IMR-90 (cell line): ENCODE measurements around the gene FAM76B. TPM values are rescaled to one million over a fixed set of nuclear protein-coding genes. Genes with fewer than 3 reads are reported as not detected.

Source experiments
- ATAC-seq: fragments of 200-7000 bp; cut with Tn5 transposase; 2 replicates; pipeline ENCODE4 v1.9.1; 2020; ENCODE audit warnings: low read depth, mild to moderate bottlenecking, moderate library complexity
- BruUV-seq: library from RNA; stranded (reverse); fragments of 400-500 nt; replicated peaks from 2 replicates; lab custom pipeline; 2021; lab: Mats Ljungman, UMichigan
- CTCF ChIA-PET: fragments of 300-600 bp; formaldehyde crosslinking; extraction: SDS; loops from one replicate; lab custom pipeline; 2021; ENCODE audit warnings: antibody characterized with exemption; lab: Yijun Ruan, JAX
- POLR2A ChIA-PET: fragments of 300-600 bp; sonication (Branson Sonifier 250); formaldehyde crosslinking; loops from one replicate; lab custom pipeline; 2022; ENCODE audit warnings: antibody characterized with exemption; ENCODE audit not compliant: unreplicated experiment; lab: Charles Lee
- DNase-seq: peaks from one replicate; pipeline ENCODE4 v3.0.0; 2013
- H2AFZ ChIP-seq: replicated peaks from 2 replicates; pipeline ENCODE3; 2013; ENCODE audit warnings: low read length, mild to moderate bottlenecking; ENCODE audit not compliant: poor library complexity
- H2AK5ac ChIP-seq: 2 replicates; pipeline ENCODE4 v1.6.1; 2013; ENCODE audit warnings: low read depth, low read length, inconsistent platforms
- H2AK9ac ChIP-seq: replicated peaks from 2 replicates; pipeline ENCODE3; 2013; ENCODE audit warnings: mild to moderate bottlenecking, low read depth, low read length, moderate library complexity; ENCODE audit not compliant: poor library complexity
- H2BK120ac ChIP-seq: 2 replicates; pipeline ENCODE4 v1.6.1; 2013; ENCODE audit warnings: low read depth, low read length, inconsistent platforms
- H2BK15ac ChIP-seq: 3 replicates; pipeline ENCODE4 v1.6.1; 2013; ENCODE audit warnings: low read depth, low read length, inconsistent platforms
- H2BK20ac ChIP-seq: 2 replicates; pipeline ENCODE4 v1.6.1; 2013; ENCODE audit warnings: low read depth, mild to moderate bottlenecking, inconsistent platforms, low read length, moderate library complexity
- H2BK5ac ChIP-seq: 2 replicates; pipeline ENCODE4 v1.6.1; 2013; ENCODE audit warnings: mild to moderate bottlenecking, low read depth, low read length, inconsistent platforms; ENCODE audit not compliant: poor library complexity, severe bottlenecking
- H3K14ac ChIP-seq: replicated peaks from 2 replicates; pipeline ENCODE4 v1.6.1; 2013; ENCODE audit warnings: low read depth, low read length, inconsistent platforms
- H3K18ac ChIP-seq: 2 replicates; pipeline ENCODE4 v1.6.1; 2013; ENCODE audit warnings: low read depth, low read length, control low read depth
- H3K23ac ChIP-seq: 2 replicates; pipeline ENCODE4 v1.6.1; 2013; ENCODE audit warnings: low read depth, low read length, inconsistent platforms
- H3K27ac ChIP-seq: 2 replicates; pipeline ENCODE4 v1.5.1; 2013; ENCODE audit warnings: mild to moderate bottlenecking, control low read depth, low read length; ENCODE audit not compliant: insufficient read depth
- H3K27me3 ChIP-seq: 2 replicates; pipeline ENCODE4 v1.6.1; 2013; ENCODE audit warnings: low read length; ENCODE audit not compliant: control insufficient read depth, insufficient read depth
- H3K36me3 ChIP-seq: 2 replicates; pipeline ENCODE4 v1.6.1; 2013; ENCODE audit warnings: low read length, mixed read lengths; ENCODE audit not compliant: control insufficient read depth, insufficient read depth
- H3K4ac ChIP-seq: 2 replicates; pipeline ENCODE4 v1.6.1; 2013; ENCODE audit warnings: low read depth, low read length, inconsistent platforms
- H3K4me1 ChIP-seq: 2 replicates; pipeline ENCODE4 v1.6.1; 2013; ENCODE audit warnings: low read length, mixed read lengths; ENCODE audit not compliant: control insufficient read depth, insufficient read depth
- H3K4me2 ChIP-seq: 2 replicates; pipeline ENCODE4 v1.6.1; 2013; ENCODE audit warnings: low read depth, mild to moderate bottlenecking, control low read depth, low read length, moderate library complexity
- H3K4me3 ChIP-seq: 2 replicates; pipeline ENCODE4 v1.5.1; 2013; ENCODE audit warnings: low read depth, mild to moderate bottlenecking, control low read depth, low read length, moderate library complexity; ENCODE audit not compliant: insufficient read depth
- H3K56ac ChIP-seq: 2 replicates; pipeline ENCODE4 v1.6.1; 2013; ENCODE audit warnings: low read length, inconsistent platforms; ENCODE audit not compliant: insufficient read depth; ENCODE audit errors: extremely low read depth
- H3K79me1 ChIP-seq, 2 experiments: 2 replicates each; pipeline ENCODE4 v1.6.1; 2013; ENCODE audit warnings: low read length in 2 of 2, inconsistent platforms in 1 of 2, low read depth in 1 of 2
- H3K9ac ChIP-seq: 2 replicates; pipeline ENCODE4 v1.6.1; 2013; ENCODE audit warnings: low read depth, low read length, control low read depth
- H3K9me1 ChIP-seq: 2 replicates; pipeline ENCODE4 v1.6.1; 2013; ENCODE audit warnings: low read length, inconsistent platforms; ENCODE audit not compliant: insufficient read depth
- H3K9me3 ChIP-seq: 2 replicates; pipeline ENCODE4 v1.6.1; 2013; ENCODE audit warnings: low read length; ENCODE audit not compliant: control insufficient read depth, insufficient read depth
- H4K20me1 ChIP-seq: 2 replicates; pipeline ENCODE4 v1.6.1; 2013; ENCODE audit warnings: low read length, inconsistent platforms; ENCODE audit not compliant: insufficient read depth
- H4K5ac ChIP-seq: 2 replicates; pipeline ENCODE4 v1.6.1; 2013; ENCODE audit warnings: mild to moderate bottlenecking, low read depth, low read length, control low read depth
- H4K8ac ChIP-seq, 2 experiments: 2 replicates each; pipeline ENCODE4 v1.6.1; 2013; ENCODE audit warnings: low read depth in 2 of 2, low read length in 2 of 2, control low read depth in 1 of 2, inconsistent platforms in 1 of 2
- H4K91ac ChIP-seq: 2 replicates; pipeline ENCODE4 v1.6.1; 2013; ENCODE audit warnings: low read depth, low read length, inconsistent platforms; ENCODE audit not compliant: insufficient read depth
- BHLHE40 ChIP-seq: fragments of 150-350 bp; IDR thresholded peaks from 2 replicates; pipeline ENCODE4 v1.6.1; 2016; ENCODE audit warnings: mild to moderate bottlenecking, low read depth, low read length
- CEBPB ChIP-seq: IDR thresholded peaks from 2 replicates; pipeline ENCODE4 v1.6.1; 2012; ENCODE audit warnings: low read depth, low read length, improper control_type of control experiment
- CHD1 ChIP-seq: IDR thresholded peaks from 2 replicates; pipeline ENCODE4 v1.6.1; 2012; ENCODE audit warnings: low read depth, low read length, improper control_type of control experiment
- CTCF ChIP-seq: conservative IDR thresholded peaks from 2 replicates; pipeline ENCODE4 v1.5.1; 2012; ENCODE audit warnings: mild to moderate bottlenecking, low read depth, low read length, improper control_type of control experiment
- ELK1 ChIP-seq: fragments of 150-350 bp; IDR thresholded peaks from 2 replicates; pipeline ENCODE4 v1.6.1; 2016; ENCODE audit warnings: low read depth, mild to moderate bottlenecking, low read length, moderate library complexity, borderline replicate concordance
- FOS ChIP-seq: fragments of 150-350 bp; IDR thresholded peaks from 2 replicates; pipeline ENCODE4 v1.6.1; 2016; ENCODE audit warnings: low read depth, low read length
- MAFK ChIP-seq: IDR thresholded peaks from 2 replicates; pipeline ENCODE4 v1.6.1; 2012; ENCODE audit warnings: low read depth, low read length, improper control_type of control experiment
- MXI1 ChIP-seq: IDR thresholded peaks from 2 replicates; pipeline ENCODE4 v1.6.1; 2012; ENCODE audit warnings: low read depth, mild to moderate bottlenecking, low read length, moderate library complexity, borderline replicate concordance
- NFE2L2 ChIP-seq: fragments of 150-350 bp; IDR thresholded peaks from 2 replicates; pipeline ENCODE4 v1.6.1; 2016; ENCODE audit warnings: low read depth, mild to moderate bottlenecking, low read length
- POLR2A ChIP-seq: IDR thresholded peaks from 2 replicates; pipeline ENCODE4 v1.6.1; 2012; ENCODE audit warnings: mild to moderate bottlenecking, low read depth, low read length
- RAD21 ChIP-seq: IDR thresholded peaks from 2 replicates; pipeline ENCODE4 v1.6.1; 2012; ENCODE audit warnings: low read length, improper control_type of control experiment
- RCOR1 ChIP-seq: IDR thresholded peaks from 2 replicates; pipeline ENCODE4 v1.6.1; 2012; ENCODE audit warnings: mild to moderate bottlenecking, low read length, improper control_type of control experiment; ENCODE audit not compliant: insufficient replicate concordance
- RFX5 ChIP-seq: IDR thresholded peaks from 2 replicates; pipeline ENCODE4 v1.8.0; 2012; ENCODE audit warnings: low read depth, mild to moderate bottlenecking, low read length, moderate library complexity
- SMC3 ChIP-seq: fragments of 150-350 bp; IDR thresholded peaks from 2 replicates; pipeline ENCODE4 v1.6.1; 2016; ENCODE audit warnings: low read depth, mild to moderate bottlenecking, antibody characterized with exemption, low read length, moderate library complexity
- USF2 ChIP-seq: fragments of 150-350 bp; IDR thresholded peaks from 2 replicates; pipeline ENCODE4 v1.6.1; 2017; ENCODE audit warnings: mild to moderate bottlenecking, antibody characterized with exemption, low read length, low read depth
- WGBS, 2 experiments: methylation state at CpG; one replicate each; pipeline versions ENCODE4 v1.1.5 to v1.1.7; 2013; ENCODE audit warnings: missing lambda C conversion rate in 2 of 2; ENCODE audit not compliant: insufficient read length in 1 of 2; ENCODE audit errors: extremely low coverage in 2 of 2; 5-methylcytosine and 5-hydroxymethylcytosine counted together
- dilution Hi-C: fragments of 300-500 bp; cut with HindIII; formaldehyde crosslinking; loops from one replicate; pipeline ENCODE4 v1.14.3; 2018; ENCODE audit warnings: low sequenced_read_pairs; ENCODE audit not compliant: unreplicated experiment
- in situ Hi-C: fragments of 300-500 bp; cut with MboI; formaldehyde crosslinking; loops from 3 replicates; pipeline ENCODE4 v1.14.3; 2019; ENCODE audit warnings: low sequenced_read_pairs, inconsistent platforms, mixed read lengths
- intact Hi-C: fragments of 100-400 bp; cut with micrococcal nuclease; formaldehyde crosslinking; loops from 2 replicates; pipeline ENCODE4 v1.10.0; 2022
- polyA plus RNA-seq, 3 experiments: library from polyadenylated mRNA; depleted of rRNA; stranded (reverse); fragments of >200 nt; gene quantifications; 2 replicates each; pipeline ENCODE4 v1.2.3, GENCODE V29; 2012; ENCODE audit warnings: low replicate concordance in 1 of 3
- total RNA-seq: library from RNA; depleted of rRNA; stranded (reverse); fragments of >200 nt; gene quantifications from 2 replicates; pipeline ENCODE4 v1.2.3, GENCODE V29; 2012

The FAM76B gene
- total and polyA plus RNA-seq, 2 of the 4 experiments (the other 2 are of a cell fraction): 12.7 to 14.3 TPM

GRCh38 chr11:95734009-95734572 lies 55.5 kb downstream of the FAM76B start:
- H3K56ac ChIP-seq: no peak overlapping the region
- H4K20me1 ChIP-seq: no peaks in the 10 kb centered on the region
- BruUV-seq: no TSS peak
- dilution Hi-C loops (no loop called here), intact Hi-C loops (no loop called here), in situ Hi-C loops (no loop called here)
- no peak overlapping the region for H2BK120ac ChIP-seq
- no peaks in the 10 kb centered on the region for H3K36me3 ChIP-seq
- H2AK5ac ChIP-seq: no peak overlapping the region
- H3K4me1 ChIP-seq: no peaks in the 10 kb centered on the region
- no peaks in the 10 kb centered on the region for H3K9me1 ChIP-seq
- DNase-seq (no peak), ATAC-seq (no peak)
- no peak overlapping the region for H3K4me2 ChIP-seq
- peaks cover 16% of the 10 kb centered on the region for H3K27me3 ChIP-seq
- H4K8ac ChIP-seq: no peak overlapping the region
- no peak overlapping the region for H2AK9ac ChIP-seq
- H2BK5ac ChIP-seq: no peak overlapping the region
- no peak overlapping the region for H2BK15ac ChIP-seq
- H2BK20ac ChIP-seq: no peak overlapping the region
- WGBS, 2 experiments: no CpG with 5 or more reads among the region's 4 CpGs
- ChIA-PET CTCF (no interaction called here), POLR2A (no interaction called here)
- no peak overlapping the region for H3K14ac ChIP-seq
- H3K4me3 ChIP-seq: no peak overlapping the region
- no peak overlapping the region for H3K4ac ChIP-seq
- H4K91ac ChIP-seq: no peak overlapping the region
- no peak overlapping the region for H3K27ac ChIP-seq
- H3K18ac ChIP-seq: no peak overlapping the region
- no peaks in the 10 kb centered on the region for H3K79me1 ChIP-seq
- no peaks in the 10 kb centered on the region for H3K9me3 ChIP-seq
- H3K9ac ChIP-seq: no peak overlapping the region
- no peak overlapping the region for H3K23ac ChIP-seq
- no peak overlapping the region for H4K5ac ChIP-seq
- no peak for TF ChIP-seq CHD1
- TF ChIP-seq BHLHE40: no peak
- TF ChIP-seq RAD21: no peak
- no peak for TF ChIP-seq CEBPB
- TF ChIP-seq RFX5: no peak
- no peak for TF ChIP-seq SMC3
- no peak for TF ChIP-seq ELK1
- TF ChIP-seq RCOR1: no peak
- TF ChIP-seq USF2: no peak
- TF ChIP-seq CTCF: no peak
- TF ChIP-seq MAFK: no peak
- TF ChIP-seq POLR2A: no peak
- TF ChIP-seq FOS: no peak
- no peak for TF ChIP-seq NFE2L2
- no peak for TF ChIP-seq MXI1
- no peak overlapping the region for H2AFZ ChIP-seq
